Measurements from ENCODE around the gene ADSS2.

ADSS2 gene

DNA sequence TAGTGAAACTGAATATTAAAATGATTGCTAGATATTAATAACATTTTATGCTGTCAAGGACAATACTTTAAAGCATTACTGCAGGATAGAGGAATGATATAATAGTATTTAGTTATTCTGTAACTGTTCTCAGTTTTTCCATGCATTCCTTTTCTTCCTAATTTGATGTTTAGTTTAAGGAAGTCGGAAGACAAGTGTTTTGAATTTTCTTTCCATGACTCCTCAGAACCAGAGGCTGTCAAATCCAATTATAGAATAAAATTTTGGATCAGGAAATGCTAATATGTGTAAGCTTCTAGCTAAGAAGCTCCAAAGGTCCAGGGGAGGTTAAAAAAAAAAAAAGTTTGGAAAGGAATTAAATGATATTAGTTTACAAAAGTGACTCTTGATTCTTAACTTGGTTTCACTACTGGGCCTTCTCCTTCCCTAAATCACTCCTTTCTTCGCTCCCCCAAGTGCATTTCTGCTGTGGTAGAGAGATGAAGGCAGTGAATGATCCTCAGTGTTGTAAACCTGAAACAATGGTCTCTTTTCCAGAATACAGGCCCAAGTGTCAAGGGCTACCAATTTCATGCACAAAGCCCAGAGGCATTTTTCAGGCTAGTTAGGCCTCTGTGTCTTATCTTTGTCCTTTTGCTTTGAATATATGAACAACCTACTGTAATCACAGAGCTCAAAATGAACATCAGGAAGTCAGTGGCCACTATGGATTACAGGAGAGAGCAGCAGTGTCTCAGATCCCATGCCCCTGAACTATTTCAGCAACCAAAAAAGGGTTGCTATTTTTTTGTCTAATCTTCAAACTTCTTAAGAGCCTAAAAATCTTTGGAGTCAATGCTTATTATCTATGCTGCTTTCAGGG, 6.2 kb downstream of the ADSS2 start:
- no peak for ATAC-seq

DNA sequence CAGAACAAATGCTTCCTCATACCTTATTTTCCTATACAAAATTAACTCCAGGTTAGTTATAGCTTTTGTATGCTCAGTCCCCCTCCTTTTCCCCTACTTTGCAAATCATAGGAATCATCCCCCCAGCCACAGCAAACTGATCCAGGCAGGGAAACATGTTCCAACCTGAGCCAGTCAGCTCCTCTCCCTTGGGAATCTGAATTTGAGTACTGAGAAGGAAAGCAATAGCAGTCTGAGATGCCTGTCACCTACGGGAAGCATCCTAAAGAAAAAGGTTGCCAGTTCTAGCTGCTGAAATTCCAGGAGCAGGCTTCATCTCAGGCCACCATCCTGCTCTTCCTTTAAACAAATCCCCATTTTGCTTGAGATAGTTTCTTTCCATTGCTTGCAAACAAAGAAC, 6.9 kb downstream of the ADSS2 start:
- ATAC-seq = no peak

DNA sequence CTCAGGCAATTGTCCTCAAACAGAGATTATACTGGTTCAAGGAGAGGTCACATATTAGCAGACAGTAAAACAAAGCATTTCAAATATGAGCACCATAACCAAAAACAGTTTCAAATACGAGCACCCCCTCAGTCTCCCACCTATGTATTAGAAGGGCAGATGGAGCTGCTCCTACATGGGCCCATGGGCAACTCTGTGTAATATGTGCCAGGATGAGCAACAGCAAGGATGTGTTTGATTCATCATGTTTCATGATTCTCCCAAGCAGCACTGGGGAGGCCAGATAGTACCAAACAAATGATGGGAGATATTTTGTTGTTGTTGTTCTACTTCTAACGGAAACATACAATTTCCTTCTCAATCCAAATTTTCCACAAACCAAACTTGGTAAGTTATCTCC, 8.9 kb downstream of the ADSS2 start:
- ATAC-seq = no peak

DNA sequence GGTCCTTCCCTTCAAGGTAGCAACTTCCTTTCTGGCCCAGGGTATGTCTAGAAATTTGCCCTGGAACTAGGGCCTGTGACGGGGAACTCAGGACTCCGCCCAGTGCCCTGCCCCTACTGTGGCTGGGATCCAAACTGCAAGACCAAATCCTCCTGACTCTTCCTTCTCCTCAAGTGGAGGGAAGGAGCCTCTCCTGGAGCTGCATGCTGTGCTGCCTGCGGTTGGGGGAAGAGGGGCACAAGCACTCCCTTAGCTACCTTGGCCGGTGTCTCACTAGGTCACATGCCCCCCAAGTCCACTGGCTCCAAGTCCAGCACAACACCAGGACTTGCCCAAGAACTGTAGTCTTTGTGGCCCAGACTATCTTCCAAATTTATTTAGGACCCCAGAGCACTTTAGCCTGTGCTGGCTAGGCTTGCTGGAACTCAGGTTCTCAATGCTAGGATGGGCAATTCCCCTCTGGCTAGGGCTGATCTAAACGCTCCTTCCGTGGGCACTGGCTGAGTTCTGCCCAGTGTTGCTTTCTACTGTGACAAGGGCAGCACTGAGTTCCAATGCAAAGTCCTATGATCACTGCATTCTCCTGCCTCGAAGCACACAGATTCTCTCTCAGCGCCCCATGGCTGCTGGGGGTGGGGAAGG, 12.2 kb downstream of the ADSS2 start:
- no peak for ATAC-seq

DNA sequence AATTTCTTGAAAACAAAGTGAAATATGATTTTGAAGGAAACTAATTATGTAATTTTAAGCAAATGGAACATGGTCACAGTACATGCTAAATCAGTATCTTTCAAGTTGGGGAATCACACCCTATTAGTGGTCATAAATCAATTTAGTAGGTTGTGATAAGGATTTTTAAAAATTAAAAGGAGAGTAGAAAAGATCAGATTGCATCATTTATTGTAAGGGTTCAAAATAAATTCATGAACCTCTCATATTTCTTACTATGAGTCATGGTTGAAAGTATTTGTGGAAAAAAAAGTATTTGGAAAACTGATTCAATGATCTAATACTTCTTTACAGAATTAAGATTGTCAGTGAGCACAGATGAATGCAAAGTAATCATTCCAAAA, 14.6 kb downstream of the ADSS2 start:
- ATAC-seq = no peak

DNA sequence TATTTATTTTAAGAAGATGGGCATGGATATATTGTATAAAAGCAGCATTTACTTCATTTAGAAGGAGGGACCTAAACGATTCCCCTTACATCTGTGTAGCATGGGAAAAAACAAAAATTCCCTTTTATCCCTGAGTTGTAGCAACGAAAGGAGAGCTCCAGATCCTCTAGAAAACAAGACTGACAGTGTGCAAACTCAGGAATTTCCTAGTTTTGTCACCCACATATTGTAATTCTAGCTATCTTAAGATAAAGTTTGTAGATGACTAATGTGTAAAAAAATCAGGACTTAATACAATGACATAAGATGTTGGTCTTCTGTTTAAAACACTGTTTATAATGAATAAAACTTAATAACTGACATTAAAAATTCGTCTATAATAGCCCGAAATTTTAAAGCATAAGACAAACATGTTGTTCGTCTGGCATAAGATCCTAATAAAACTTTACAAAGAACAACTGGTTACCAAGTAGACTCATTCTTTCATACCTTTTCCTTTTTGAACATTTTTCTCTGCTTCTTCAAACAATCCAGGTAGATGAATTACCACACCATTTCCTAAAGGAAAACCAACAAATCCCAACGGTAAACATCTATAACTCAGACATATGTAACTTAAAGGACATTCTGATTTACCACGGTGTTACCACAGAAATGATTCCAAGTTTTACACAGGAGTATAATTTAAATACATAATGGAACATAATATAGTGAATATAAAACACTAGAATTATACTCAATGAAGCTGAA, 15.2 kb downstream of the ADSS2 start:
- ATAC-seq = no peak

DNA sequence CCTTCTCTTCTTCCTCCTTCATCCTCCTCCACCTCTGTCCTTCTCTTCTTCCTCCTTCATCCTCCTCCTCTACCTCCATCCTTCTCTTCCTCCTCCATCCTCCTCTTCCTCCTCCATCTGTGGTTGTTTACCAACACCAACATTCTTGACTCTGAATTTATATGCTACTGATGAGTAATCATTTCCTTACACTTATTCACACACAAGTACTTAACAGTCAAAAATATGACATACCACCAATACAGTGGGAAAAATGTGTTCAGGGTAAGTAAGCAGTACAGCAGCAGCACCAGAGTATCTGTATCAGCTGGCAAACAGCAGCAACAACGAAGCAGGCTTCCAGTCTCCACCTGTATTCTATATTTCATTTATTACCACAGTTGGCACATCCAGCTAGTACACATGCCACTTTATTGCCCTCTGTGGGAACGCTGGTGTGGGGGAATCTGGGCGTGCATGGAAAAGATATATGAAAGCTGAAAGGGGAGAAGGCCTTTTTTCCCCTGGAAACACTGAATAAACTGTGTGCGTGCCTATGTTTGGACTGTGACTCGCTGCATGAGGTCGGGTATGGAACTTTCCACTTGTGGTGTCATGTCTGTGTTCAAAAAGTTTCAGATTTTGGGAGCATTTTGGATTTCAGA, 16.0 kb downstream of the ADSS2 start:
- peak; percentile 55 to 69 for ATAC-seq

DNA sequence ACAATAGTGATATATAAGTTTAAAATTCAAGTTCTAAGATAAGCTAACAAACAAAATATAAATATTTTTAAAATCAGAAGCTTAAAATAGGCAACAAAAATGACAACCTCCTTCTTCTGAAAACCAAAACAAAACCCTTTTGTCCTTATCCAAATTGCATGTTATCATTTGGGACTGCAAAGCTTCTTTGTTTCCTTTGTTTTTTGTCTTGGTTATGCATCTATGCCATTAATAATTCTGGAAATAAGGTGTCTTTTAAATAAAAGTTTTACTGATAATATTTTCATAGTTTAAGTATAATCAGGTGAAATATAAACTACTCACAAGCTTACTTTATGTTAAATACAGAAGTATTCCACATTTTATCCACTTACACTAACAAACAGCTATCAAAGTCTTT, 20.5 kb downstream of the ADSS2 start:
- no peak for ATAC-seq

DNA sequence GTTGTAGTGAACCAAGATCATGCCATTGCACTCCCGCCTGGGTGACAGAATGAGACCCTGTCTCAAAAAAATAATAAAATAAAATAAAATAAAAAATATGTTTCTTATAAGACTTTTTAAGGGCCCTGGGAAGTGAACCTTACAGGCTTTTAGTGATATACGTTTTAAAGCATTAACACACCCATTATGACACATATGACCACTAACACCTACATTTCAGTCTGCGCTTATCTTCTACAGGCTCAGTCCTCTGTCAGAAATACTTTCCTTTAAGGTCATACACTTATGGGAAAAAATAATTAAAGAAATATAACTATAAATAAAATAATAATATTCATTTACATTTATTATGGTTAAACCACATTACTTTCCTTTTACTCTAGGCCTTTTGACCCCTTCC, 21.9 kb downstream of the ADSS2 start:
- no peak for ATAC-seq

DNA sequence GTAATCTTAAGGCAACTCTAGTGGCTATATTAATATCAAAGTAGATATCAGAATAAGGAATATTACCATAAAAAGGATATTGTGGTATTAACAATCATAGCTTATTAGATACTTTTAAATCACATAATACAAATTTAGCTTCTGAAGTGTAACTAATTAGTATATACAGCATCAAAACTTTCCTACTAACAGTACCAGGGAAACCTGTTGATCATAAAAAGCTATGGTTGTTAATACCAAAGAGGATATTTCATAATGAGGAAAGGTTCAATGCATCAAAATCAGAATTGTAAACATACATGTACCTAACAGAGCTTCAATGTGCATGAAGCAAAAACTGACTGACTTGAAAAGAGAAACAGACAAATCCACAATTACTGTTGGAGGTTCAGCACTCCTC, 24.1 kb downstream of the ADSS2 start:
- ATAC-seq = no peak

DNA sequence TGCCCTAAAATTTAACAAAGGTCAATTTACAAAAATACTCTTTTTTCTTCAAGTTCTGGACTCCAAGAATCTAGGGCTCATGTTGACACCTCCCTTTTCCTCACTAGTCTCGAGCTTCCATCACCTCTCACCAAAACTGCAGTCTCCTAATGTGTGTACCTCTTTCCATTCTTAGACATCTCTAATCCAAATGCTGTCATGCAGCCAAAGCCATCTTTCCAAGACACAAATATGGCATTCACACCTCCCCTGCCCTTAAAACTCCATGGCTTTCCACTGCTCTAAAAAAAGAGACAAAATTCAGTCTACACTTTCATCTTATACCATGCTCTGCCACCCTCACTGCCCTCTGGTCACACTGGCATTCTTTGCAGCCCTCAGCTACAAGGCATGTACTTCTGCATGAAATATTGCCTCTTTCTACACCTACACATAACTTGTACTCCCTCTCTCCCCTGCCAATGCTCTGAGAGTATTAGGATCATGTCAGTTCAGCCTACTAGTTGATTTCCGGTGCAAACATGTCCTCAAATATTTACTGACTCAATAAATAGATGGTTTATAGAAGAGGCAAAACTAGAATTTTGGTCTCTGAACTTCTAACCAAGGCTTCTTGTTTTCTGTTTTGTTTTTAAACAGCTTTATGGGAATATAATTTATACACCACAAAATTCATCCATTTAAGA, 26.9 kb downstream of the ADSS2 start:
- no peak for ATAC-seq

DNA sequence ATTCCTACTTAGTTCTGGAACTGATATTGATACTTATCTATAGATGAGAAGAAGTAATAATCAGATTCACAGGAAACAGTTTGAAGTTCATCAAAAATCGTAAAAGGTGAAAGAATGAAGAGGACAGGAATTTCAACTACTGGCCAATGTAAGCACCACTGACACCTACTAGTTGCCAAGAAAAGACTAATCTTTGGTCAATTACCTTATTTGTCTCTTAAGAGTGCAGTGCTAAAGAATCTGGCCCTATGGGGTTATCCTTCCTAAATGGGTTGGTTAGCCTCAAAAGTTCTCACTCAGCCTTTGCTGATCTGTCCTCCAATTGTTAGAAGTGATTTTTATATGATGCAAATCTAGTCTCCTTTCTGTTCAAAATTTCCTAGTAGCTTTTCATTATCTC, 29.5 kb downstream of the ADSS2 start:
- no peak for ATAC-seq

DNA sequence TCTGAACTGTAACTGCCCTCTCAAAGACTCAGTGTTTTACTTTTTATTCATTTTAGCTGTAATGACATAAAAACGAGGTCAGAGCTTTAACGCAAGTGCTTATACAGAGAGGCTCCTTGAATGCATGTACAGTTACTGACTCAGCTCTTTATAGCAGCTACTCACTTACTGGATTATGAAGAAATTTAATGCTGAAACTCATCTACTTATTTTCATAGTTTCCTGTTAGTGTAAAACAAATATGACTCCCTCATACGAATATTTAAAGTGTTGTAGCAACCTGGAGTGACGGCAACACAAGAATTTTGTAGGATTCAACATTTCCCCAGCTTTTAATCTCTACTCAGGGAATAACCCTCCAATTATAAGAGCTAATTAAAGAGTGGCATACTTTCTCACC, 32.7 kb downstream of the ADSS2 start:
- ATAC-seq = no peak

DNA sequence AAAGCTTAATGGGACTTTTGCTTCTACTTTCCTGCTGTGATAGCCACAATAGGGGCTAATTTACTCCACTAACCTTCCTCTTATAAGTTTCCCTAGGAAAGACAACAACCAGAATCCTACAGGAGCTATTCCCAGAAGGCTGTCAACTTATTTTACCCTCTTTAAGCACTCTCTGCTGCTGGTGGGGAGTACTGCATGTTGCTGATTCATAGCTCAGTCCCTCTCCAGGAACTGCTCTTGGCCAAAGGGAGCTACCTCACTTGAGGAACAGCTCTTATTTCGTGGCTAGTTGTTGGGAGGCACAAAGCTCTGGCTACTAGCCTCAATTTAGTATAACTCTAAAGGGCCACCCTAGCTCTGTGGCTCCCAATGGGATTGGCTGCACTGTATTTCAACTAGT, 37.2 kb downstream of the ADSS2 start:
- ATAC-seq = no peak

DNA sequence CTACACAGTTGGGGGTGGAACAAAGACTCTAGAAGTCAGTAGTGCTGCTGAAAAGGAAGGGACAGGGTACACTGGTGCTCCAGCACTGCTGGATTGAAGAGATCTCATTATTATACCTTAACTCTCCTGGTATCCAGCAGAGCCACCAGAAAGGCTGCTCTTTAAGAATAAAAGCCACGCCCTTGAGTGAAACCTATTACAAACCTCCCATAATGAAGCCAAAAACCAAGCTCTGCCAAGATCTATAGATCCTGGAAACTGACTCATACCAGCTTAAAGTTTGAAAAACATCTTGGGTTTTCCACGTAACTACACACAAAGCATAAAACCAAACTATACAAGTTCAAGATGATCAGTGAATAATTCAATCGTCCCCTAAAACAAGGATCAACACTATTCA, 38.0 kb downstream of the ADSS2 start:
- ATAC-seq = no peak

DNA sequence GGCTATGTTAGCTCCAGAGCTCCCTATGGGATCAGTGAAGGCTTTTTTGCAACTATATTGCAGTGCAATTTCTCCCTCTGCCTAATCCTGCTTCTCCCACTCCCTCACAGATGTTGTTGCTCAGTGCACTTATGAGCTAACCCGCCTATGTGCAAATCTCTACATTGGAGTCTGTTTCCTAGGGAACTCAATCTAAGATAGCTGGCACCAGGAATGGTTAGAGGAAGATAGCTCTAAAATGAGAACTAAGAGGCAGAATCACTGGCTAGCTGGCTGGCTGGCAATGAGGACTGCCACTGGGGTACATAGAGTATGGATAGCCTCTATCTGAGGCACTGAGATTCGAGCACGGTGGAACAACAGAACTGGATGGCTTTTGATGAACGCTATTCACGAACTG, 39.5 kb downstream of the ADSS2 start:
- ATAC-seq = no peak

DNA sequence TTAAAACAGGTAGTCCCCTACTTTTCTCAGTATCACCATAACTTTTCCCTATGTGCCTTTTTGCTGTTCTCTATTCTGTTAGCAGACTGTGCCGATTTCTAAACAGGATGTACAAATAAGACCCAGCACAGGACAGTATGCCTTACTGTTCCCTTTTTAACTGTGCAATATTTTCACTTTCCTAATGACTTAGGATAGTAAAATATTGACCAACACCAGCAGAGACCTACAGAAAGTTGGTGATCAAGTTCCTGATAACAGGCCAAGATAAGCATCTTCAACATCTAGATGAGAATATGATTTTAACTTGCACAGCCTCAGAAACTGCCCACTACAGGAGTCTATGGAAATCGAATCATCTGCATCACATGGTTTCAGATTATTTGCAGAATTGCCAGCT, 42.0 kb downstream of the ADSS2 start:
- ATAC-seq = no peak

DNA sequence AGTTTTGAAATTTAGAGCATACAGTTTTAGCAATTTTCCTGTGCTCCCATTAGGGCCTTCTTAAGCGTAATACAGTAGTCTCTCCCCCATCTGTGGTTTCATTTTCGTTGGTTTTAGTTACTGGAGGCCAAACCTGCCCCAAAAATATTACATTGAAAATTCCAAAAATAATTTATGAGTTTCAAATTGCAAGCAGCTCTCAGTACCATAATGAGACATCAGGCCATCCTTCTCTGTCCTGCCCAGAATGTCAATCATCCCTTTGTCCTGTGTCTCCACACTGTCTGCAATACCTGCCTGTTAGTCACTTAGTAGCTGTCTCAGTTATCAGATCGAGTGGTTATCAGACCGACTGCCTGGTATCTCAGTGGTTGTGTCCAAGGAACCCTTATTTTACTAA, 45.4 kb downstream of the ADSS2 start:
- no peak for ATAC-seq

DNA sequence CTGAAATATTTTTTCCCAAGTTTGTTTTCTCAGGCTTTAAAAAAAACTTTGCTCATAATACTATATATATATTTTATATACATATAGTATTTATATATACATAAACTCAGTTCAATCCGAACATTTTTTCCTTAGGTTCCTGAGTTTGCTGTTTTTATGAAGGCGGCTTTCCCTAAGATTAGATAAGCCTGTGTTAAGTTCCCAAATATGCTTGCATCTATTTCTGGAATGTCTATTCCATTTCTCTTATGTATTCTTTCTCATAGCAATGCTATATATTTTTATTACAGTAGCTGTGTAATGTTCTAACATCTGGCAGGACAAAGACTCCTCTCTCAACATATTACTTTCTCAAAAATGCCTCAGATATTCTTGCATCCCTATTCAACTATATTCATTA, 45.9 kb downstream of the ADSS2 start:
- ATAC-seq = no peak

DNA sequence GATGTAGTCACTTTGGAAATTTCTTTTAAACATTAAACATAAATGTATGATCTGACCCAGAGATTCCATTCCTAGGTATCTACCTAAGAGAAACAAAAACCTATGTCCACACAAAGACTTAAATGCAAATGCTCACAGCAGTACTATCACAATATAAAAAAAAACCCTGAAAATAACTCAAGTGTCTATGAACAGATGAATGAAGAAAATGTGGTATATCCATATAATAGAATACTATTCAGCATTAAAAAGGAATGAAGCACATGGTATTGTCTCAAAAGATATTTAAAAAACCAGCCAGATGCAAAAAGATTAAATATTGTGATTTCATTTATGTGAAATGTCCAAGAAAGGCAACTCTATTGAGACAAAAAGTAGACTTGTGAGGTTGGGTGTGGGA, 48.3 kb downstream of the ADSS2 start:
- ATAC-seq = no peak

DNA sequence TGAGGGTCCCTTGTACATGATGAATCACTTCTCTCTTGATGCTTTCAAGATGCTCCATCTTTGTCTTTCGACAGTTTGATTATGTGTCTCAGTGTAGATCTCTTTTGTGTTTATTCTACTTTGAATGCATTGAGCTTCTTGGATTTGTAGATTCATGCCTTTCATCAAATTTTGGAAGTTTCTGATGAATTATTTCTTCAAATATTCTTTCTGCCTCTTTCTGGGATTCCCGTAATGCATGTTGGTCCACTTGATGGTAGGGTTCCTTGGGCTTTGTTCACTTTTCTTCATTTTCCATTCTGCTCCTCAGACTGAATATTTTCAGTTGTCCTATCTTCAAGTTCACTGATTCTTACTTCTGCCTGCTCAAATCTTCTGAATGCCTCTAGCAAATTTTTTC, 50.7 kb downstream of the ADSS2 start:
- no peak for ATAC-seq

DNA sequence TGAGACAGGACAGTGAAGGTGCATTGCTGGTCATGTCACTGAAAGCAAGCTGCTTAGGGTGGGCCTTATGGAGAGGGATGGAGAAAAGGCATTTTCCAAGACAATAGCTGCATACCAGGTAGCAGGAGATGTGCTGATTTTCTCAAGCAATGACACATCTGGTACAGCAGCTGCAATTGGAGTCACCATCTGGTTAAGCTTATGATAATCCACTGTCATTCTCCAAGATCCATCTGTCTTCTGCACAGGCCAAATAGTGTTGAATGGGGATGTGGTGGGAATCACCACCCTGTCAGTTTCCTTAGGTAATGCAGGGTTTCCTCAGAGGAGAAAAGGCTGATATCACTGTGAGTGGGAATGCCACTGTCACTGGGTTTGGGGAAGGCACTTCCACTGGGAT, 54.6 kb downstream of the ADSS2 start:
- no peak for ATAC-seq

DNA sequence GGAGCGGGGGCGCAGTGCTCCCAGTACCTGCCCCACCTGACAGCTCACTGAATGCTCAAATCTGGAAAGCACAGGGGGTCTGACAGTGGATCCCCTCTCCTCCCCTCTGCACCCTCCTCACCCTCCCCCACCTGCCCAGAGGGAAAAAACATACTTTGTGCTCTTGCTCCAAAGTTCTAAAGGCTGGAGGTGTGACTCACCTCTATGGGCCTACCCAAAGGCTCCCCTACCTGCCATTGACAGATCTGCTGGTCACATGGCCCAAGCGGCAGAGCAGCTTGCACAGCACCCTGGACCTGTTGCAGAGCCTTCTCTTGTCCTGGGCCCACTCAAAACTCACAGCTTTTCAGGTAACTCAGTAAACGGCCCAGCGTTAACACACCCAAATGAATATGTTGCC, 55.7 kb downstream of the ADSS2 start:
- no peak for ATAC-seq
